ENCODE data around the gene RASSF5. TPM values are rescaled to one million over a fixed set of nuclear protein-coding genes. Genes with fewer than 3 reads are reported as not detected.

The RASSF5 gene
- total RNA-seq, 1 donor from 2014 or later, result 15.5 TPM

DNA sequence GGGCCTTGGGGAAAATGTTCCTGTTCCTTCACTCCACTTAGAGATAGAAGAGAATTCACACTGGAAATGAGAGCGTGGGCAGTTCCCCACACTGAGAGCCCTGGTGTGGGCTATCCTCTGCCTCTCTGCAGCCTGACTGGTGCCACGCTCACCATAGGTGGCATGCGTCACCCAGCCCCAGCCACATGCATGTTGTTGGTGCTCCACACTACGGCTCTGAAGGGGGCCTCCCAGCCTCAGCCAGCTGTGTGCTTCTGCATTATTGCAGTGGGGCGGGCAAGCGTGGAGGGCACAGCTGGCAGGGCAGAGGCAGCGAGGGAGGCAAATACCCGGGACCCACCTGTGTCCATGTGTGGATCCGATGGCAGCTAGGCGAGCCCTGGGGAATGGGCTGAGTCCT is 14.7 kb upstream of the RASSF5 start:
- DNase-seq (ENCODE audit: low spot score), result no peak
- intact Hi-C loops (cut with DNase I), result loop anchor here (5.0 kb wide), 1 partner anchor 420 kb away; no protein-coding TSS in a partner anchor

DNA sequence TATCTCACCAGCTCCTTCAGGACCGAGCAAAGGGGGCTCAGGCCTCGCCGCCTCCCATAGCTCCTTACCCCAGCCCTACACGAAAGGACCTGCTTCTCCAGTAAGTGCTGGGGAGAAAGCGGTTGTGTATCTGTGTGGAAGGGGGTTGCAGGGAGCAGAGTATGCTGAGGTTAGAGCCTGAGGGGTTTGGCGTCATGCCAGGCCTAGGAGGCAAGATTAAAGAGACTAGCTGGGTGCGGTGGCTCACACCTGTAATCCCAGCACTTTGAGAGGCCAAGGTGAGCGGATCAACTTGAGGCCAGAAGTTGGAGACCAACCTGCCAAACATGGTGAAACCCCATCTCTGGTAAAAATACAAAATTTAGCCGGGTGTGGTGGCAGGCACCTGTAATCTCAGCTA is 14.1 kb upstream of the RASSF5 start:
- DNase-seq (ENCODE audit: low spot score), result no peak
- intact Hi-C loops (cut with DNase I), result loop anchor here (5.0 kb wide), 1 partner anchor 419 kb away; no protein-coding TSS in a partner anchor

DNA sequence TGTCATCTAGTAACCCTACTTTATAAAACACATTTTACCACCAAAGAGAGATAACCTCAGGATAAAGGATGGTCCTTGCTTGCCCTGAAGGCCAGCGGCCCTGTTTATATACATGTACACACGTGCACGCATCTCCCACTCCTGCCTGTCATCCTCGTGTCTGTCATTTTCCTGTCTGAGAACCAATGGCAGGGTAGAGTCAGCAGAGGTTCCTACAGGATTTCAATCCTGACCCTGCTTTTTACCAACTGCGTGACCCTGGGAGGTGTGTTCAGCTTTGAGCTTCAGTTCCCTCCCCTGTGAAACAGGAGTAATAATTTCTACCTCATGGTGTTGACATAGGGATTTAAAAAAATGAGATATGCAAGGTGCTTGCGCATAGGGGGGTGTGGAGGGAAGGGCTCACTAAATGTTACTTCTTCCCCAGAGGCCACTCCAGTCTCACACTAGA is 12.3 kb upstream of the RASSF5 start:
- intact Hi-C loops (cut with DNase I), result no loop called here

DNA sequence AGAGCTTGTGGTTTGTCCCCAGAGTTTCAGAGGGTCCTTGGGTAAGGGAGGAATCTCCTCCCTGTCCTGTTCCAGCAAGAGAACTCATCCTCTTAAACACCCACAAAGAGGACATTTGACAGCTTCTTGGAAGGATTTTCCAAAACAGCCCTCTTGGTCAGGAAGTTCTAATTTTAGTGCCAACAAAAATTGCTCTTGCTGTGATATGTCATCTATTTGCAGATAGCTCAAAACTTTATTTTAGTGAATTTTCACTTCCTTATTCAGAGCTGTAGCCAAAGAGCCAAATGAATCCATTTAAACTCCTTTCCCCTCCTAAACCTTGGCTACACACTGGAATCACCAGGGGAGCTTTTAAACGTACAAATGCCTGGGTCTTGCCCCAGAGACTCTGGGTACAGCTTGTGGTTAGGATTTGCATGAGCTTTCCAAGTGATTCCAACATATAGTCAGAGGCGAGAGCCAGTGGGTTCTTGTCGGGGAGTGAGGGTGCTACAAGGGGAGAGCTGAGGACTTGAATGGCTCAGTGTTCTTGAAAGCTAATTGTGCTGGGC is 11.8 kb upstream of the RASSF5 start:
- intact Hi-C loops (cut with DNase I), result no loop called here
- DNase-seq (ENCODE audit: low spot score), result no peak

More for the DNA sequence above, 12.3 kb upstream of the RASSF5 start:
- DNase-seq (ENCODE audit: low spot score), result no peak

DNA sequence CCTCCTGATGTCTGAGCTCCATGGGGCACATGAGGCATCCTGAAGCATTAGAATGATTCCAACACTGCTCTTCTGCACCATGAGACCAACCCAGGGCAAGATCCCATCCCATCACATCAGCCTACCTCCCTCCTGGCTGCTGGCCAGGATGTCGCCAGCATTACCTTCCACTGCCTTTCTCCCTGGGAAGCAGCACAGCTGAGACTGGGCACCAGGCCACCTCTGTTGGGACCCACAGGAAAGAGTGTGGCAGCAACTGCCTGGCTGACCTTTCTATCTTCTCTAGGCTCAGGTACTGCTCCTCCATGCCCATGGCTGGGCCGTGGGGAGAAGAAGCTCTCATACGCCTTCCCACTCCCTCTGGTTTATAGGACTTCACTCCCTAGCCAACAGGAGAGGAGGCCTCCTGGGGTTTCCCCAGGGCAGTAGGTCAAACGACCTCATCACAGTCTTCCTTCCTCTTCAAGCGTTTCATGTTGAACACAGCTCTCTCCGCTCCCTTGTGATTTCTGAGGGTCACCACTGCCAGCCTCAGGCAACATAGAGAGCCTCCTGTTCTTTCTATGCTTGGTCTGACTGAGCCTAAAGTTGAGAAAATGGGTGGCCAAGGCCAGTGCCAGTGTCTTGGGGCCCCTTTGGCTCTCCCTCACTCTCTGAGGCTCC is 11.1 kb upstream of the RASSF5 start:
- intact Hi-C loops (cut with DNase I), result no loop called here
- no peak for DNase-seq (ENCODE audit: low spot score)

DNA sequence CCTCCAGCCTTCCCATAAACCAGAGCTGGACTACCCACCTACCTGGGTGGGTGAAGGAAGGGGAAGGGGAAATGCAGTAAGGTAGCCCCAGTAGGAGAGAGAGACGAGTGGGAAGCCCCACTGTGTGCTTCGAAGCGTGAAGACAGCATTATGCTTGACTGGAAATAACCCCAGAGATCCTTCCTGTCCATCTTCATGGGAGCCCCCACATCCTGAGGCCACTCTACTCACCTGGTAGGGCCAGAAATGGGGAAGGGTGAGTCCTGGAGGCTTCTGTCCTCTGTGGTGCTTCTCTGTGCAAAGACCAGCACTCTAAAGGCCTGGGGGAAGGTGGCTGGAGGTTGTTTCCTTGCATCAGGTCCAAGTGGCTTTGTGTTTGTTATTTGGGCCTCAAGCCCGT is 10.0 kb upstream of the RASSF5 start:
- no peak for DNase-seq (ENCODE audit: low spot score)
- intact Hi-C loops (cut with DNase I), result no loop called here

DNA sequence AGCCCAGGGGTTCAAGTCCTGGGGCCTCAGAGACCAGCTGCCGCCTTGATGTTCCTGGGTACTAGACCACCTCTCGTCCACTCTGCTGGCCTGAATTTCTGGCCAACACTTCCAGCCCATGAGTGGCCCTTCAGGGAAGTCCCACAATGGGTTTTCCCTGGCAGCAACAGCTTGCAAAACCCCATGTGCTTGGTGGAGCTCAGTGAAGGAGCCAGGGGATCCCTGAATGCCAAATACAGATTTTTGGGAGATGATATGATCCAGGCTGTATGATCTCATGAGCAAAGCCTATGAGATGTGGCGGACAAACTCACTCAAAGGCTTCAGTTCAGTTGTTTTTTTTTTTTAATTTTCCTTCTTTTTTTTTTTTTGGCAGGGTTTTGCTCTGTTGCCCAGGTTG is 9.6 kb upstream of the RASSF5 start:
- intact Hi-C loops (cut with DNase I), result no loop called here
- no peak for DNase-seq (ENCODE audit: low spot score)

DNA sequence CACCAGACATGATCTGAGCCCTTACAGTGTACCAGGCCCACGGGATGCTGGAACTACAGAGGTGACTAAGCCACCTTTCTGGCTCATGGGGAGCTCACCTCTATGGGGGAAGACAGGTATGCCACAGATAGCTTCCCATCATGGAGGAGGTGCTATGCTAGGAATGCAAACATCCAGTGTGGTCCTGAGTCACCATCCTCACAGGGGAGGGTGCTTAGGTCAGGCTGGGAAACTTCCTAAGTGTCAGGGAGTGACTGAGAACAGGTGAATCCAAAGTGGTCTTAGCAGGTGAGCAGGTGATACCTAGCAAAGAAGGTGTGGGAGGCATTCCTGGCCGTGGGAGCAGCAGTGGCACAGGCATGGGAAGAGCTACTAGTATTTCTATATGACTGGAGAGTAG is 8.6 kb upstream of the RASSF5 start:
- intact Hi-C loops (cut with DNase I), result no loop called here
- DNase-seq (ENCODE audit: low spot score), result no peak

DNA sequence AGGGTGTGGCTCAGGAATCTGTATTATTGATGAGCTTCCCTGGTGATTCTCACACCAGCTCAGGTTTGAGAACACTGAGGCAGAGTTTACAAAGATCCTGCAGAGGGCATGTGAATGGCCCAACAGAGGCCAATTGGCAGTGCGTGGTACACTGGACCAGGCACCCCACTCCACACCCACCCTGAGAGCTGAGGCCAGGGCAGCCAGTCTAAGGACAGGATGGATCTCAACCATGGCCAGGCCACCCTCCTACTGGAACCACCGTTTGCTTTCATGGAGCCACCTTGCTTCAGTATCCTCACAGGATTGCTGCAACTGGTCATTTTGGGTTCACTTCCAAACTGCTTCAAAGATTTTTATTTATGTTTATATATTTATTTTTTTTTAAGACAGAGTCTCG is 7.3 kb upstream of the RASSF5 start:
- no peak for DNase-seq (ENCODE audit: low spot score)
- intact Hi-C loops (cut with DNase I), result loop anchor here (10.0 kb wide), 1 partner anchor 555 kb away; the partner anchor contains the start of genes PFKFB2 and YOD1

DNA sequence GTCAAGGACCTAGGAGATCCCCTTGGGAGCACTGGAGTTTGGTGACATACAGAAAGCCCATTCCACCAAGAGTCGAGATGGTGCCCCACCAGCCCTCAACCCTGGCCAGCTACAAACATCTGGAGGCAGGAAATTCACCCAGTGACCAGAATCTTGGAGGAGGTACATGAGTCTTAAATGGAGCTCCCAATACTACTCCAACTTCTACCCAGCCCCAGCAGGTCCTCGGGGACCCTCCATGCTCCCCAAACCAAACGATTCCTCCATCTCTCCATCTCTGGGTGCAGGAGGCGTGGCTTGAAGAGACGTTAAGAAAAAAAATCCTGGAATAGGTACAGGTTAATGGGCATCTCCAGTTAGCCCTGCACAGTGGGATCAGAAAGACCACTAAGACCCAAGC is 5.5 kb upstream of the RASSF5 start:
- intact Hi-C loops (cut with DNase I), result loop anchor here (10.0 kb wide), 1 partner anchor 553 kb away; the partner anchor contains the start of genes PFKFB2 and YOD1
- no peak for DNase-seq (ENCODE audit: low spot score)

DNA sequence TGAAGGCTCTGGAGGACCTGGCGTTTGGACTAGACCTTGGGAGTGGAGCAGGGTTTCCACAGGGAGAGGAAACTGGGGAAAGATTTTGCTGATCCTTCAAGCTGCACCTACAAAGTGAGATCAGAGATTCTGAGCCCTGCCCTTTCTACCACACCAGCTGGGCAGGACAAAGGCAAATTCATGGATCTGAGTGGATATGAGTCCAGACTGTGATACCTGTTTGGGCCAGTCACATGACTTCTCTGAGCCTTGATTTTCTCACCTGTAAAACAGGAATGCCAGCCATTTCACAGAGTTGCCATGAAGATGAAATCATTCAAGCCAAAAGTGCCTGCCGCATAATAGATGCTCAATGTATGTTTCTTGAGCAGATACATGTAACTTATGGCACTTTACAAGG is 4.9 kb upstream of the RASSF5 start:
- DNase-seq (ENCODE audit: low spot score), result no peak
- intact Hi-C loops (cut with DNase I), result loop anchor here (10.0 kb wide), 1 partner anchor 552 kb away; the partner anchor contains the start of genes PFKFB2 and YOD1

DNA sequence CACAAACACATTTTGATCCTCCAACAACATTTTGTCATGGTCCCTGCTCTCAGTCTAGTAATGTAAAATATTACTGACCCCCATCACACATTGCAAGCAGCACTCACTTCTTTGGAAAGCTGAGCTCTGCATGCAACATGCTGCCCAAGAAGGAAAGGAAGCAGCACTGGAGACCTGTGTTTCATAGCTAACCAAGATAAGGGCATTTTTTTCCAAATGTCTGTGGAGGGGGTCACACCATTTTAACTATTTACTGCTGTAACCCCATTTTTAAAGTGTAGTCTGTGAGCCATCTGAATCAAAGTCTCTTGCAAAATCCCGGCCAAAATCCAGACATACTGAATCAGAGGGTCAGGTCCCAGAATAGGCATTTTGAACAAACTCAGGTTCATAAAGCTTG is 4.5 kb upstream of the RASSF5 start:
- intact Hi-C loops (cut with DNase I), result loop anchor here (10.0 kb wide), 1 partner anchor 552 kb away; the partner anchor contains the start of genes PFKFB2 and YOD1
- no peak for DNase-seq (ENCODE audit: low spot score)

DNA sequence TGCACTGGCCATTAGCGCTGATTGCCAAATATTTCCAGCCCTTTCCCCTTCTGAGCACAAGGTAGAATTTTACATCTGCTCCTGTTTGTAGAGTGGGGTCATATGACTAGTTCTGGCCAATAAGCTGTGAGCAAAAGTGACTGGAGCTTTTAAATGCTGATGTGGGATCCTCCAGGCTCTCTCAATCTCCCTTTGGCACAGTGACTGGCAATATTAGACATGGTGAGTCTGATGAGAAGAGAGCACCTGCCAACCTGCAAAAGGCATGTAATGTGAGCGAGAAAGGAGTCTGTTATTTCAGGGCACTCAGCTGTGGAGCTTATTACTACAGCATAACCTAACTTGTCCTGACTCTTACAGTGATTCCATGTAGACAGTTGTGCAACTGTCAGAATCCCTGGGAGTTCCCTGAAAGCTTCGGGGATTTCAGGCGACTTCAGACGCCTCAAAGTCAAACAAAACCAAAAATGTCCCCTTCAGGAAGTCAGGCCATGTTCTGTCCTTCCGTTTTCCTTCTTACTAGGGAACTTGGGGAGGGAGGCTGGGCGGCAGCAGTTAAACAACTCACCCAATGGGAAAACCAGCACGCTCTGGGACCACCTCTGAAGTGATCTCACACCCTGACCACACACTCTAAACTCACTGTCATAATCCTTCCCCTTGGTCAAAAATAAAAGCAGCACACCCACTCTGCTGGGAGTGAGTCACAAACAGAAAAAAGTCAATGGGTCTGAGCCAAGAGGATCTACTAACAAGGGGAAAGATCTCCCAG is 3.6 kb upstream of the RASSF5 start:
- DNase-seq (ENCODE audit: low spot score), result no peak
- intact Hi-C loops (cut with DNase I), result loop anchor here (10.0 kb wide), 1 partner anchor 551 kb away; the partner anchor contains the start of genes PFKFB2 and YOD1

DNA sequence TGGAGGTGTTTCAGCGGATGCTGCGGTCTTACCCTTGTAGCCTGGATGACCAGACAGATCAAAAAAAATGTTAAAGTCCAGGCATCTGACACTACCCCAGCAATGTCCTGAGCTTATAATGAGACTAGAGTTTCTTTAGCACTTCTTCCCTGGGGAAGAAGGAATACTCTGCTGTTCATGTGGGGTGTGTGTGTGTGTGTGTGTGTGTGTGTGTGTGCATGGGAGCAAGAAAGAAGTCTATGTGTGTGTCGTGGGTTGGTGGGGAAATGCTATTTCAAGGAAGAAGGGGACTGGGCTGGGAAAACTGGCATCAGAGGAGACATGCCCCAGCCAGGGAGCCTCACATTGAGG is 3.0 kb upstream of the RASSF5 start:
- DNase-seq (ENCODE audit: low spot score), result no peak
- intact Hi-C loops (cut with DNase I), result loop anchor here (10.0 kb wide), 1 partner anchor 550 kb away; the partner anchor contains the start of genes PFKFB2 and YOD1

DNA sequence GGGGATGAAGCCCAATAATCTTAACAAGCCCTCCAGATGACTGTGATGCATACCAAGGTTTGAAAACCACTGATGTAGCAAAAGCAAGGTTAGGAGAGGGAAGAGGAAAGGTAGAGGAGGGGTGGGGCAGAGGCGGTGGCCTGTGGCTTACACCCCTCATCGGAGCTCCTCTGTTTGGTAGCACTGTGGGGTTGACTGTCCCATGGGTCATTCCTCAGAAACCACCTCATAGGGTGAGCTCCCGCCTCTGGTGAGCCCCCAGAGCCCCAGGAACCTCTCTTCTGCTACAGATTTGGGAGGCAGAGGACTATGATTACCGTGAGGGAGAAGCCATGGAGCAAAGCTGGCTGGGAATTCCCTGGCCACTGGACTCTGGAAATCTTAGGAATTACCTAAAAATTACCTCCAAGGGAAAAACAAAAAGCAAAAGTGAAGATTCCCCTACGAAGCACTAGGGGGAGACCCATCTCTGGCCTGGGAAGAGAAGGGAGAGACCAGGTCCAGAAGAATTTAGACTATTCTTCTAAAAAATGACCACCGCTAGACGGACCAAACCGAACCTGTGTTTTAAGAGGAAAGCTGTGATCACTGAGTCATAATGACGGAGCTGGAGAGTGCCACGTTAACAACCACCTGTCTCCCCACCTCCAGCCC is 1.5 kb upstream of the RASSF5 start:
- intact Hi-C loops (cut with DNase I), result loop anchor here (10.0 kb wide), 1 partner anchor 549 kb away; the partner anchor contains the start of genes PFKFB2 and YOD1
- DNase-seq (ENCODE audit: low spot score), result no peak

DNA sequence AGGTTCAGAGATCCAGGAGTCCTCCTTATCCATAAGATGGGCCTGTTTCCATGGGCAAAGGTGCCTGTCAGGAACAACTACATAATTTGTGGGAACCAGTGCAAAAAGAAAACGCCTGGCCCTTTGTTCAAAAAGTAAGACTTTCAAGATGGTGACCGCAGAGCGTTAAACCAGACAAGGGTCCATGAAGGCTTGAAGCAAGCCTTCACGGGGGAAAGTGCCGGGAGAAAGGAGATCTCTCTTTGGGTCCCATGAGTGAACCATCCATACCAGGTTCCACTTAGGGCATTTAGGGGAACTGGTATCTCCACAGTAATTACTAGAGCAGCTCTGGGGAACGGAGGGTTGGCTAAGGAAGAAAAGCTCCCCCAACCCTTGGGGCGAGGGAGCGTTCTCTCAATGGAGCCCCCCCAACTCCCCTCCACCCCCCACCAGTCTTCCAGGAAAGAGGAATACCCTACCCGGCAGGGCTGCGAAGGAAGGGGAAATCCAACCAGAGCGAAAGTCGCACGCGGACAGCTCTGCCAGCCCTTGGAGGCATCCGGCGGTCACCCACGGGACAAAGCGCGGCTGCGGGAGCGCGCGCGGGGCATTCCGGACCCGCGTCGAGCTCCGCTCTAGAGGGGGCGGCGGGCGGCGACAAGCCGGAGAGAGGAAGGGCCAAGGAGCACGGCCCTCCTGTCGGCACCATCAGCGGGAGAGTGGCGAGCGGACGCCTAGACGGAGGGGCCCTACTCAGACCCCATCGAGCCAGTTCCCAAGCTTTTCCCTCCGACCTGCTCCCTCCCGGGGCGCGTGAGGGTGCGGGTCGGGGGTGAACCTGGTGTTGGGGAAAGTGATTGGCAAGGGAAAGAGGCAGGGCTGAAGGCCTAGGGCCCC is 687 bp upstream of the RASSF5 start:
- intact Hi-C loops (cut with DNase I), result loop anchor here (10.0 kb wide), 1 partner anchor 548 kb away; the partner anchor contains the start of genes PFKFB2 and YOD1
- no peak for DNase-seq (ENCODE audit: low spot score)

DNA sequence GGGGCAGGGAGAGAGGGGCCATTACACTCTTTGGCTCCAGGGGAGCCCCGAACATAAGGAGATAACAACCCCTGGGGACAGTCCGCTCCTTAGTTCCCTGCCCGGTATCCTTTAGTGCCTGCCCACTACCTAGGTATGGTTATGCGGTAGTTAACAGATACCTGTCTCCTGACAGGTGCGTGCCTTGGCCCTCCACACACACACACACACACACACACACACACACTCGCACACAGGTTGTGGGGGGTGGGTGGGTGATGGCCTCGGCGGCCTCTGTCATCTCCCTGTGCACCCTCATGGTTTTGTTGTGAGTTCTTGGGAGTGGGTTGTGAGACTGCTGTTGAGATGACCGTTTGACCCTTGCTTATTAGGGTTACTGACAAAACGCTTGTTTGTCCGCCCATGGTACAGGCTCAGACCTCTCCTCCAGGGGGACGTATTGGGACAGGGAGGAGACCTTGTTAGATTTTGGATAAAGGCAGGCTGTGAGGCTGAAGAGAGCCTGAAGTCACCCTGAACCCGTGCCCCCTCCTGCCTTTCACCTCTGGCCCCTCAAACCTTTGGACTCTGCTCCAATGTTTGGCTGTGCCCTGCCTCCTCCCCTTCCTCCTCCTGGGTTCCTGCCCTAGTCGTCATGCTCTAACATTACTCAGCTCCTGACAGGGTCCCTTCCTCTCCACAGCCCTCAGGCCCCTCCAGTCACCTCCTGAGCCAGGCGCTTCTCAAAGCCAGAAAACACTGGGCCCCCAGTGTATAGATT is 979 bp downstream of the RASSF5 start:
- intact Hi-C loops (cut with DNase I), result loop anchor here (10.0 kb wide), 1 partner anchor 546 kb away; the partner anchor contains the start of genes PFKFB2 and YOD1
- DNase-seq (ENCODE audit: low spot score), result no peak

DNA sequence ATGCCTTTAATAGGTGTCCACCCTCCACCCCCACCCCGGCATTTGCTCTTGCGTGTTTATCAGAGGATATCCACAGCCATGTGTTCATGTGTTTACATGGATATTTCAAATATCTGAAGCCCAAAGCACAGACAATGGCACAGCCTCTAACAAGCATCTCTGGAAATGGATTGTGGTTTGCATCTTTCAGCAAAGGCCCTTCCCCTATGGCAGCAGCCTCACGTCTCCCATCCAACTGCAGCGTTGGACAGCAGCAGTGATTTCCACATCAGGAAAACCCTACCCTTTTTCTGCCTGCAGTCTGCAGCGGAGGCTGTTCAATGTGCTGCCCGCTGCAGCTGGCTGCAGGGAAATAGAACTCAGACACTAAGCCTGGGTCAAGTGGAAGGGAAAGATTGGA is 1.6 kb downstream of the RASSF5 start:
- no peak for DNase-seq (ENCODE audit: low spot score)
- intact Hi-C loops (cut with DNase I), result loop anchor here (10.0 kb wide), 1 partner anchor 546 kb away; the partner anchor contains the start of genes PFKFB2 and YOD1
